Kidney (tissue), 14 donors: ENCODE results near the gene MAP3K5. TPM values are rescaled to one million over a fixed set of nuclear protein-coding genes. Genes with fewer than 3 reads are reported as not detected.

Experiments
- DNase-seq, 5 donors: peaks; one replicate each; pipeline ENCODE4 v3.0.0-alpha.2; 2013 to 2020
- FAIRE-seq: peaks from 2 replicates; lab custom pipeline; 2012; peaks lifted over from hg19 to GRCh38; lab: Jason Lieb, UNC
- H3K27ac ChIP-seq, 2 donors: one replicate each; pipeline ENCODE4 v1.7.0; 2013; ENCODE audit warnings: low read depth in 2 of 2, low read length in 2 of 2, inconsistent platforms in 1 of 2
- H3K27me3 ChIP-seq: one replicate; pipeline ENCODE4 v1.7.1; 2013; ENCODE audit warnings: low read length, inconsistent platforms; ENCODE audit not compliant: control insufficient read depth, insufficient read depth
- H3K36me3 ChIP-seq, 3 donors: one replicate each; pipeline versions ENCODE4 v1.7.0 to v1.7.1; 2013; ENCODE audit warnings: low read length in 3 of 3, control low read depth in 1 of 3, inconsistent platforms in 1 of 3; ENCODE audit not compliant: insufficient read depth in 3 of 3, control insufficient read depth in 2 of 3
- H3K4me1 ChIP-seq, 3 donors: one replicate each; pipeline versions ENCODE4 v1.7.0 to v1.7.1; 2013; ENCODE audit warnings: low read length in 3 of 3, inconsistent platforms in 1 of 3, low read depth in 1 of 3; ENCODE audit not compliant: control insufficient read depth in 2 of 3, insufficient read depth in 2 of 3
- H3K4me3 ChIP-seq, 3 donors: one replicate each; pipeline versions ENCODE4 v1.7.0 to v1.8.1; 2013; ENCODE audit warnings: low read length in 3 of 3, control low read depth in 1 of 3, inconsistent platforms in 1 of 3
- H3K9ac ChIP-seq, 3 donors: one replicate each; pipeline versions ENCODE4 v1.7.0 to v1.7.1; 2013; ENCODE audit warnings: low read length in 3 of 3, control low read depth in 1 of 3, inconsistent platforms in 1 of 3
- H3K9me3 ChIP-seq, 3 donors: one replicate each; pipeline versions ENCODE4 v1.7.0 to v1.7.1; 2013; ENCODE audit warnings: low read length in 3 of 3, control low read depth in 1 of 3, inconsistent platforms in 1 of 3; ENCODE audit not compliant: control insufficient read depth in 2 of 3, insufficient read depth in 1 of 3
- intact Hi-C: fragments of 100-400 bp; cut with DNase I; formaldehyde crosslinking; loops from one replicate; pipeline ENCODE4 v1.11.1; 2022
- polyA plus RNA-seq: library from polyadenylated mRNA; stranded (reverse); fragments of 350-450 nt; fragmentation: Illumina TruSeq; extraction: RNeasy Lipid Tissue Mini Kit (QIAGEN cat#74804); gene quantifications from one replicate; pipeline ENCODE4 v1.2.3, GENCODE V29; 2014; ENCODE audit warnings: low read depth, low replicate concordance; ENCODE audit not compliant: insufficient read depth
- total RNA-seq: library from RNA; stranded (reverse); fragmentation: NEBNext Ultra II Directional; extraction: Animal tissue kit (Norgen Biotek cat#: 25700); gene quantifications from one replicate; pipeline ENCODE4 v1.2.1, GENCODE V29; 2021
- TF ChIP-seq, protein P1 (sequence below): IDR thresholded peaks from 3 replicates; pipeline ENCODE4 v1.5.1; 2012; ENCODE audit warnings: mild to moderate bottlenecking, moderate library complexity, borderline replicate concordance; ENCODE audit not compliant: insufficient read depth; ENCODE audit errors: extremely low read depth
- donor health status: control.
- donor health status: control.
- donor health status: control.
- donor health status: control.
- donor health status: control.
- donor health status: DM: yes; HTN: yes; CAD: no.
- donor health status: Normal renal cell carcinoma (clear cell type).

MAP3K5 gene
- total and polyA plus RNA-seq, 2 donors from 2014 or later, result 5.9 to 32.9 TPM

GRCh38 chr6:136739071-136739470 lies 53.2 kb downstream of the MAP3K5 start:
- intact Hi-C loops, result no loop called here
- Histone ChIP-seq H3K9ac (no peak overlapping the region), H3K36me3 (no peaks in the 10 kb centered on the region), H3K27me3 (no peaks in the 10 kb centered on the region), H3K27ac (peak overlapping the region; percentile 20 to 64), H3K4me1 (peaks cover 0 to 18% (median 17%) of the 10 kb centered on the region in 3 donors), H3K9me3 (no peaks in the 10 kb centered on the region), H3K4me3 (no peak overlapping the region)
- TF ChIP-seq, protein P1, sequence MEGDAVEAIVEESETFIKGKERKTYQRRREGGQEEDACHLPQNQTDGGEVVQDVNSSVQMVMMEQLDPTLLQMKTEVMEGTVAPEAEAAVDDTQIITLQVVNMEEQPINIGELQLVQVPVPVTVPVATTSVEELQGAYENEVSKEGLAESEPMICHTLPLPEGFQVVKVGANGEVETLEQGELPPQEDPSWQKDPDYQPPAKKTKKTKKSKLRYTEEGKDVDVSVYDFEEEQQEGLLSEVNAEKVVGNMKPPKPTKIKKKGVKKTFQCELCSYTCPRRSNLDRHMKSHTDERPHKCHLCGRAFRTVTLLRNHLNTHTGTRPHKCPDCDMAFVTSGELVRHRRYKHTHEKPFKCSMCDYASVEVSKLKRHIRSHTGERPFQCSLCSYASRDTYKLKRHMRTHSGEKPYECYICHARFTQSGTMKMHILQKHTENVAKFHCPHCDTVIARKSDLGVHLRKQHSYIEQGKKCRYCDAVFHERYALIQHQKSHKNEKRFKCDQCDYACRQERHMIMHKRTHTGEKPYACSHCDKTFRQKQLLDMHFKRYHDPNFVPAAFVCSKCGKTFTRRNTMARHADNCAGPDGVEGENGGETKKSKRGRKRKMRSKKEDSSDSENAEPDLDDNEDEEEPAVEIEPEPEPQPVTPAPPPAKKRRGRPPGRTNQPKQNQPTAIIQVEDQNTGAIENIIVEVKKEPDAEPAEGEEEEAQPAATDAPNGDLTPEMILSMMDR, result no peak
- DNase-seq (no peak), FAIRE-seq (no peak)

GRCh38 chr6:136738692-136739057 lies 53.6 kb downstream of the MAP3K5 start:
- FAIRE-seq (no peak), DNase-seq (no peak)
- TF ChIP-seq, protein P1, result no peak
- H3K27ac ChIP-seq, result peak overlapping the region; percentile 20 to 64
- intact Hi-C loops, result no loop called here
- no peak overlapping the region for H3K4me3 ChIP-seq
- no peak overlapping the region for H3K9ac ChIP-seq
- no peaks in the 10 kb centered on the region for H3K27me3 ChIP-seq
- no peaks in the 10 kb centered on the region for H3K36me3 ChIP-seq
- peaks cover 0 to 18% (median 17%) of the 10 kb centered on the region in 3 donors for H3K4me1 ChIP-seq
- H3K9me3 ChIP-seq, result no peaks in the 10 kb centered on the region

- H3K36me3 ChIP-seq, result no peaks in the 10 kb centered on the region
- no peaks in the 10 kb centered on the region for H3K9me3 ChIP-seq
- FAIRE-seq (peak; percentile 33), DNase-seq (peak in 1 of 5 donors; percentile 53)
- H3K9ac ChIP-seq, result peak overlapping the region in 1 of 3 donors; percentile 28
- no peaks in the 10 kb centered on the region for H3K27me3 ChIP-seq
- TF ChIP-seq, protein P1, result no peak
- H3K4me3 ChIP-seq, result peak overlapping the region in 2 of 3 donors; percentile 39 to 43
- peaks cover 0 to 18% (median 17%) of the 10 kb centered on the region in 3 donors for H3K4me1 ChIP-seq
- H3K27ac ChIP-seq, result peak overlapping the region; percentile 51 to 75
- intact Hi-C loops, result no loop called here
Measured at GRCh38 chr6:136737871-136738691, 54.2 kb downstream of the MAP3K5 start.
